ENCODE data around the gene PLA1A. TPM values are rescaled to one million over a fixed set of nuclear protein-coding genes. Genes with fewer than 3 reads are reported as not detected.

Gene PLA1A
- total and polyA plus RNA-seq, 2 experiments from 2014 or later = not detected

DNA sequence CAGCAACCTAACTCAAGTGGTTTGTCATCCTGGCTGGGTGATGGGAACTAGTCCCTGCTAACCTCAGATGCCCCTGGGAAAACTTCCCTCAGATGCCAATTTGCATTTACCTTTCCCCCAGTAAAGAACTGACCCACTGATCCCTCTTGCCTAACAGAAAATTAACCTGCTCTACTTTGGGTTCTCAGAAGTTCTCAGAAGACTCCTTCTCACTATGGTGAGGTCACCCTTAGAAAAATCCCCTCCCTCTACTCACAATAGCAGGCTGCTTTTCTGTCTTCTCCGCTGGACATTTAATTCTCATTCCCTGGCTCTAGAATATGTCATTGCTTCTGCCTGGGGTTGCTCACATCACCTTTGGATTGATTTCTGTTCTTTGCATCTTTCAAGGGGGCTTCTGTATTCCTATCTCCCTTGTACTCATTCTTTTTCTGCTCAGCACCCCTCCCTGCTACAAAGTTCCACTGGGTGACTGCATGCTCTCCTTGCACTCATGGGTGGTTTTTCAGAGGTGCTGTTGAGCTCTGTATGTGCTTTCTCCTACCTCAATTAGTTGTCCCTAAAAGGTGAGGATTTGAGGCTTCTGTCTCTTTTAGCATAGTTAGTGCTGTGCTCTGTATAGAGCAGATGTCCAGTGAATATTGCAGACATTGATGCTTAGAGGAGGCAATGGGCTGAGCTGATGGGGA, 869 bp downstream of the PLA1A start:
- H3K79me2 ChIP-seq (ENCODE audit: insufficient read depth) = no peaks in the 10 kb centered on the region
- H3K27me3 ChIP-seq (replicated peaks; ENCODE audit: insufficient read depth) = no peaks in the 10 kb centered on the region
- TF ChIP-seq EZH2 (IDR thresholded peaks at IDR 0.05; ENCODE audit: insufficient read depth, poor library complexity, severe bottlenecking) = no peak
- TF ChIP-seq EZH2phosphoT487 (IDR thresholded peaks at IDR 0.05; ENCODE audit: insufficient read depth, low read depth) = no peak
- in situ Hi-C loops (cut with MboI) = no loop called here
- DNase-seq = no peak
- H3K4me1 ChIP-seq (ENCODE audit: insufficient read depth) = no peaks in the 10 kb centered on the region
- no peak overlapping the region for H3K27ac ChIP-seq
- H3K9me2 ChIP-seq (ENCODE audit: insufficient read depth) = no peaks in the 10 kb centered on the region
- no peaks in the 10 kb centered on the region for H3K36me3 ChIP-seq (ENCODE audit: low read depth)
- H3K9me3 ChIP-seq (ENCODE audit: low read depth) = no peaks in the 10 kb centered on the region
- 97 to 100% methylated on average over 1 of the region's 1 CpG for WGBS, 2 experiments (ENCODE audit: low coverage in 1 of 2, low lambda C conversion rate in 2 of 2, missing lambda C conversion rate in 2 of 2)
- H2AFZ ChIP-seq = no peak overlapping the region
- H3K4me2 ChIP-seq (ENCODE audit: unreplicated experiment) = no peak overlapping the region
- no peaks in the 10 kb centered on the region for H4K20me1 ChIP-seq (ENCODE audit: insufficient read depth)
- no peaks in the 10 kb centered on the region for H3F3A ChIP-seq (ENCODE audit: insufficient read depth)
- no peak overlapping the region for H3K4me3 ChIP-seq
- no peak overlapping the region for H3K9ac ChIP-seq

DNA sequence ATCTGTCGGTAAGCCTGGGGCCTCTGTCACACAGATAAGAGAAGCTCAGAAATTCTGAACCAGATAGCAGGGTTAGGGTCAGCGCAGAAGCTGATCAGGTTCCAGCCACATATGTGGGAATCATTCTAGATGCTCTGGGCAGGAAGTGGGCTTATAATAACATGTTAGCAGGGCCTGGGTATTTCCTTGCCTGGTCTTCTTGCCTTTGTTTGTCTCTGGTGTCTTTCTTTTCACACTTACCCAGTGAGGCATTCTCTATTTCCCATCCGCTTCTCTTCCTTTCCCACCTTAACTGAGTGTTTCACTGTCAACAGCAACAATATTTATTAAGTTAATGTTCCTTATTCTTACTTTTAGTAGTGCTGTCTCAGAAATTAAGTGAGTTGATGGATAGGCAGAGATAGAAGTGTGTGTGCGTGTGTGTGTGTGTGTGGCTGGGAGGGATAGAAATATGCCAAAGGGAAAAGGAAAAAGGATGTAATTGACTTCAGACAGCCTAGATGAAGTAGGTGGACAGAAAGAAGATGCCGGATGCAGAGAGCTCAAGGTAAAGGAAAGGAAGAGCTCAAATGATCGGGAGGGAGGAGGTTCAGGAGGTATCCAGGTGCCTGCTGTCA, 2.0 kb downstream of the PLA1A start:
- Histone ChIP-seq H3K4me1 (ENCODE audit: insufficient read depth) (peaks cover under 1% of the 10 kb centered on the region; the same call in 1 of the 2 replicates), H2AFZ (no peak overlapping the region), H3K36me3 (ENCODE audit: low read depth) (no peaks in the 10 kb centered on the region), H3K9me2 (ENCODE audit: insufficient read depth) (no peaks in the 10 kb centered on the region), H3F3A (ENCODE audit: insufficient read depth) (no peaks in the 10 kb centered on the region), H3K4me2 (ENCODE audit: unreplicated experiment) (no peak overlapping the region), H4K20me1 (ENCODE audit: insufficient read depth) (no peaks in the 10 kb centered on the region), H3K27ac (no peak overlapping the region), H3K9me3 (ENCODE audit: low read depth) (no peaks in the 10 kb centered on the region), H3K4me3 (no peak overlapping the region), H3K27me3 (replicated peaks; ENCODE audit: insufficient read depth) (no peaks in the 10 kb centered on the region), H3K9ac (no peak overlapping the region), H3K79me2 (ENCODE audit: insufficient read depth) (no peaks in the 10 kb centered on the region)
- 81 to 86% methylated on average over 6 of the region's 6 CpGs for WGBS, 2 experiments (ENCODE audit: low coverage in 1 of 2, low lambda C conversion rate in 2 of 2, missing lambda C conversion rate in 2 of 2)
- TF ChIP-seq EZH2phosphoT487 (IDR thresholded peaks at IDR 0.05; ENCODE audit: insufficient read depth, low read depth) = no peak
- TF ChIP-seq EZH2 (IDR thresholded peaks at IDR 0.05; ENCODE audit: insufficient read depth, poor library complexity, severe bottlenecking) = no peak
- DNase-seq = no peak
- in situ Hi-C loops (cut with MboI) = no loop called here

DNA sequence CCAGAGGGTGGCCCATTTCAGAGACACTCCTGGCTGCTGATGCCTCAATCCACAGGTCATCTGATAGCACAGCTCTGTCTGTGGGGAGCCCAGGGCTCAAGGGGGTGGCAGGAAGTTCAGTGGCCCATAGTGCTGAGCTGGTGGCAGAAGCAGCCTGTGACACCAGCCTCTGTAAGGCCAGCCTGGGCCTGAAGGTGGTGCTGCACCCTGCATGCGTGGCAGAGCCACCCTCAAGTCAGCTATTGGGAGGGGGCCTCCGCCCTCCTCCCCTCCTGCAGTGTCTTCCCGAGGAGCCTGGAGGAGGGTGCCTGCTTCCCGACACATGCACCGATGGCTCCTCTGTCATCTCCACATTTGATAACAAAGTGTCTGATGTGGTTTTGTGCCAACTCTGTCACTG, 3.0 kb downstream of the PLA1A start:
- H3K79me2 ChIP-seq (ENCODE audit: insufficient read depth) = no peaks in the 10 kb centered on the region
- no peaks in the 10 kb centered on the region for H3F3A ChIP-seq (ENCODE audit: insufficient read depth)
- H3K27ac ChIP-seq = no peak overlapping the region
- H3K9me2 ChIP-seq (ENCODE audit: insufficient read depth) = no peaks in the 10 kb centered on the region
- H3K9me3 ChIP-seq (ENCODE audit: low read depth) = no peaks in the 10 kb centered on the region
- peaks cover 8% of the 10 kb centered on the region; the same call in 1 of the 2 replicates for H3K4me1 ChIP-seq (ENCODE audit: insufficient read depth)
- H4K20me1 ChIP-seq (ENCODE audit: insufficient read depth) = no peaks in the 10 kb centered on the region
- no peak overlapping the region for H3K4me2 ChIP-seq (ENCODE audit: unreplicated experiment)
- no peak for TF ChIP-seq EZH2phosphoT487 (IDR thresholded peaks at IDR 0.05; ENCODE audit: insufficient read depth, low read depth)
- no peak for TF ChIP-seq EZH2 (IDR thresholded peaks at IDR 0.05; ENCODE audit: insufficient read depth, poor library complexity, severe bottlenecking)
- no peak overlapping the region for H3K9ac ChIP-seq
- H2AFZ ChIP-seq = no peak overlapping the region
- no peaks in the 10 kb centered on the region for H3K27me3 ChIP-seq (replicated peaks; ENCODE audit: insufficient read depth)
- H3K36me3 ChIP-seq (ENCODE audit: low read depth) = no peaks in the 10 kb centered on the region
- in situ Hi-C loops (cut with MboI) = no loop called here
- no peak overlapping the region for H3K4me3 ChIP-seq
- WGBS, 2 experiments (ENCODE audit: low coverage in 1 of 2, low lambda C conversion rate in 2 of 2, missing lambda C conversion rate in 2 of 2) = 36 to 43% methylated on average over 5 of the region's 5 CpGs
- DNase-seq = peak; percentile 25

DNA sequence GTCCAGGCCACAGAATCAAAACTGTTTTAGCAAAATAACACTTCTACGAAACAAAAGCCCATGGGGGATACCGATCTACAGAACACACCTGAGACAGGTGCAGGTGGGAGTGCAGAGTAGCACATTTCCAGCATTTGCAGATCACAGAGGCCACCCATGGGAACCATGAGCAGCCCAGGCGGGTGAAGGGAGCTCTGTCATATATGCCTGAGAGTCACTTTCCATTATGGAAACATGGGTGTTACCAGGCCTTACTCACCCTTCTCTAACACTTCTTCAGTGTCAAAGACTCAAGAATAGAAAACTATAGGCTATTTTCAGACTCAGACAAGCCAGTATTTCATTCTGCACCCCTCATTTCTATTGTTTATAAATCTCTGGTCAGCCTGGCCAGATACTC, 3.5 kb downstream of the PLA1A start:
- no peak overlapping the region for H2AFZ ChIP-seq
- H4K20me1 ChIP-seq (ENCODE audit: insufficient read depth) = no peaks in the 10 kb centered on the region
- no peaks in the 10 kb centered on the region for H3K9me2 ChIP-seq (ENCODE audit: insufficient read depth)
- in situ Hi-C loops (cut with MboI) = no loop called here
- H3K27me3 ChIP-seq (replicated peaks; ENCODE audit: insufficient read depth) = no peaks in the 10 kb centered on the region
- no peaks in the 10 kb centered on the region for H3K36me3 ChIP-seq (ENCODE audit: low read depth)
- TF ChIP-seq EZH2 (IDR thresholded peaks at IDR 0.05; ENCODE audit: insufficient read depth, poor library complexity, severe bottlenecking) (no peak), EZH2phosphoT487 (IDR thresholded peaks at IDR 0.05; ENCODE audit: insufficient read depth, low read depth) (no peak)
- no peak overlapping the region for H3K27ac ChIP-seq
- H3K79me2 ChIP-seq (ENCODE audit: insufficient read depth) = no peaks in the 10 kb centered on the region
- no peaks in the 10 kb centered on the region for H3K9me3 ChIP-seq (ENCODE audit: low read depth)
- no peak overlapping the region for H3K4me3 ChIP-seq
- no peak for DNase-seq
- no peaks in the 10 kb centered on the region for H3F3A ChIP-seq (ENCODE audit: insufficient read depth)
- WGBS, 2 experiments (ENCODE audit: low coverage in 1 of 2, low lambda C conversion rate in 2 of 2, missing lambda C conversion rate in 2 of 2) = 60 to 74% methylated on average over 3 of the region's 3 CpGs
- H3K4me2 ChIP-seq (ENCODE audit: unreplicated experiment) = no peak overlapping the region
- H3K4me1 ChIP-seq (ENCODE audit: insufficient read depth) = peaks cover 8% of the 10 kb centered on the region; the same call in 1 of the 2 replicates
- no peak overlapping the region for H3K9ac ChIP-seq

Data from GM23248 (cell line).